ENCODE results near the gene ZRSR2. TPM values are rescaled to one million over a fixed set of nuclear protein-coding genes. Genes with fewer than 3 reads are reported as not detected.

Gene ZRSR2
- total RNA-seq, 1 donor from 2014 or later: 8.4 TPM

GRCh38 chrX:15864629-15865028, 74.3 kb downstream of the ZRSR2 start:
- no peaks in the 10 kb centered on the region for H3K27me3 Mint-ChIP-seq (ENCODE audit: unreplicated experiment)
- H3K4me3 Mint-ChIP-seq (ENCODE audit: unreplicated experiment): no peak overlapping the region
- no peaks in the 10 kb centered on the region for H3K36me3 Mint-ChIP-seq (ENCODE audit: low read depth, unreplicated experiment)
- no peaks in the 10 kb centered on the region for H3K9me3 Mint-ChIP-seq (ENCODE audit: unreplicated experiment)
- H3K4me1 Mint-ChIP-seq (ENCODE audit: unreplicated experiment): no peaks in the 10 kb centered on the region
- no peak for DNase-seq (ENCODE audit: low spot score)
- TF ChIP-seq CTCF (IDR thresholded peaks at IDR 0.05; ENCODE audit: unreplicated experiment): no peak
- no peak overlapping the region for H3K27ac Mint-ChIP-seq (ENCODE audit: unreplicated experiment)

GRCh38 chrX:15866147-15866546, 75.9 kb downstream of the ZRSR2 start:
- H3K27me3 Mint-ChIP-seq (ENCODE audit: unreplicated experiment): no peaks in the 10 kb centered on the region
- H3K9me3 Mint-ChIP-seq (ENCODE audit: unreplicated experiment): no peaks in the 10 kb centered on the region
- no peak overlapping the region for H3K4me3 Mint-ChIP-seq (ENCODE audit: unreplicated experiment)
- H3K4me1 Mint-ChIP-seq (ENCODE audit: unreplicated experiment): no peaks in the 10 kb centered on the region
- no peak for DNase-seq (ENCODE audit: low spot score)
- TF ChIP-seq CTCF (IDR thresholded peaks at IDR 0.05; ENCODE audit: unreplicated experiment): no peak
- no peaks in the 10 kb centered on the region for H3K36me3 Mint-ChIP-seq (ENCODE audit: low read depth, unreplicated experiment)
- no peak overlapping the region for H3K27ac Mint-ChIP-seq (ENCODE audit: unreplicated experiment)

GRCh38 chrX:15869695-15870094, 79.4 kb downstream of the ZRSR2 start:
- no peaks in the 10 kb centered on the region for H3K4me1 Mint-ChIP-seq (ENCODE audit: unreplicated experiment)
- H3K27ac Mint-ChIP-seq (ENCODE audit: unreplicated experiment): no peak overlapping the region
- DNase-seq (ENCODE audit: low spot score): no peak
- TF ChIP-seq CTCF (IDR thresholded peaks at IDR 0.05; ENCODE audit: unreplicated experiment): no peak
- H3K36me3 Mint-ChIP-seq (ENCODE audit: low read depth, unreplicated experiment): no peaks in the 10 kb centered on the region
- no peak overlapping the region for H3K4me3 Mint-ChIP-seq (ENCODE audit: unreplicated experiment)
- no peaks in the 10 kb centered on the region for H3K27me3 Mint-ChIP-seq (ENCODE audit: unreplicated experiment)
- H3K9me3 Mint-ChIP-seq (ENCODE audit: unreplicated experiment): no peaks in the 10 kb centered on the region

- Mint-ChIP-seq H3K27me3 (ENCODE audit: unreplicated experiment) (no peaks in the 10 kb centered on the region), H3K4me3 (ENCODE audit: unreplicated experiment) (no peak overlapping the region), H3K4me1 (ENCODE audit: unreplicated experiment) (no peaks in the 10 kb centered on the region), H3K9me3 (ENCODE audit: unreplicated experiment) (no peaks in the 10 kb centered on the region), H3K36me3 (ENCODE audit: low read depth, unreplicated experiment) (no peaks in the 10 kb centered on the region), H3K27ac (ENCODE audit: unreplicated experiment) (no peak overlapping the region)
- DNase-seq (ENCODE audit: low spot score): no peak
- TF ChIP-seq CTCF (IDR thresholded peaks at IDR 0.05; ENCODE audit: unreplicated experiment): no peak
Observed at GRCh38 chrX:15870310-15870709, 80.0 kb downstream of the ZRSR2 start.

Other genes starting within 250 kb of the ZRSR2 start
- not detected for gene ACE2, start 189.5 kb upstream of the ZRSR2 start, total RNA-seq (ENCODE audit: unreplicated experiment)
- 0.95 TPM for gene CLTRN, start 125.7 kb upstream of the ZRSR2 start, total RNA-seq (ENCODE audit: unreplicated experiment)
- gene CA5B, start 52.2 kb upstream of the ZRSR2 start, total RNA-seq (ENCODE audit: unreplicated experiment): 7.2 TPM
- 66.1 TPM for gene AP1S2, start 64.3 kb downstream of the ZRSR2 start, total RNA-seq (ENCODE audit: unreplicated experiment)